ENCODE measurements around the gene STAMBP. TPM values are rescaled to one million over a fixed set of nuclear protein-coding genes. Genes with fewer than 3 reads are reported as not detected.

Gene STAMBP
- total RNA-seq, 2 experiments from 2014 or later = 76.9 to 87.1 TPM

DNA sequence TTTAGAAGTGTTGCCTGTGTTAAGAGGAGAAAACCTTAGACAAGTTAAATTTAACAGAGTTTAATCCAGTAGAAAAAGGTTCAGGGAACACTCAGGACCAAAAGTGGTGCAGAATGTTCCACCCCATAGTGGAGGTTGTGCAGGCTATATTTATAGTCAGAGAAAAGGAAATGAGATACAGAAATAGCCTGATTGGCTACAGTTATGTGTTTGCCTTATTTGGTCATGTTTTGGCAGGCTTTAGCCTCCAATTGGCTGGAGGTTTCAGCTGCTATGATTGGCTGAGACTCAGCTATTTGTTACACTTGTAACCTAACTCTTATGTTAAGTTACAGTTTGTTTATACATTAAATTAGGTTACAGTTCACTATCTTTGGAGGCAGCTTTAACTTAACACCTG, 4.2 kb downstream of the STAMBP start:
- peaks cover 42% of the 10 kb centered on the region for H3K4me1 Mint-ChIP-seq (ENCODE audit: low read depth)
- no peak overlapping the region for H3K4me3 Mint-ChIP-seq
- POLR2A ChIA-PET = interaction anchor here (0.8 kb wide), 1 partner anchor 20 kb away, joined by 3 read pairs; no protein-coding TSS in a partner anchor
- no peaks in the 10 kb centered on the region for H3K27me3 Mint-ChIP-seq
- CTCF ChIA-PET = interaction anchor here (0.6 to 2.4 kb wide), 3 partner anchors 10 to 80 kb away, joined by 3 to 18 read pairs (median 3); no protein-coding TSS in a partner anchor
- no peaks in the 10 kb centered on the region for H3K9me3 Mint-ChIP-seq
- ATAC-seq (no peak), DNase-seq (no peak)
- H3K27ac Mint-ChIP-seq = peak overlapping the region; percentile 73
- intact Hi-C loops (cut with micrococcal nuclease) = loop anchor here (5.0 kb wide), 1 partner anchor 154 kb away; no protein-coding TSS in a partner anchor
- no peak for TF ChIP-seq CTCF (IDR thresholded peaks at IDR 0.05)
- H3K36me3 Mint-ChIP-seq (ENCODE audit: low read depth) = peaks cover 48% of the 10 kb centered on the region

DNA sequence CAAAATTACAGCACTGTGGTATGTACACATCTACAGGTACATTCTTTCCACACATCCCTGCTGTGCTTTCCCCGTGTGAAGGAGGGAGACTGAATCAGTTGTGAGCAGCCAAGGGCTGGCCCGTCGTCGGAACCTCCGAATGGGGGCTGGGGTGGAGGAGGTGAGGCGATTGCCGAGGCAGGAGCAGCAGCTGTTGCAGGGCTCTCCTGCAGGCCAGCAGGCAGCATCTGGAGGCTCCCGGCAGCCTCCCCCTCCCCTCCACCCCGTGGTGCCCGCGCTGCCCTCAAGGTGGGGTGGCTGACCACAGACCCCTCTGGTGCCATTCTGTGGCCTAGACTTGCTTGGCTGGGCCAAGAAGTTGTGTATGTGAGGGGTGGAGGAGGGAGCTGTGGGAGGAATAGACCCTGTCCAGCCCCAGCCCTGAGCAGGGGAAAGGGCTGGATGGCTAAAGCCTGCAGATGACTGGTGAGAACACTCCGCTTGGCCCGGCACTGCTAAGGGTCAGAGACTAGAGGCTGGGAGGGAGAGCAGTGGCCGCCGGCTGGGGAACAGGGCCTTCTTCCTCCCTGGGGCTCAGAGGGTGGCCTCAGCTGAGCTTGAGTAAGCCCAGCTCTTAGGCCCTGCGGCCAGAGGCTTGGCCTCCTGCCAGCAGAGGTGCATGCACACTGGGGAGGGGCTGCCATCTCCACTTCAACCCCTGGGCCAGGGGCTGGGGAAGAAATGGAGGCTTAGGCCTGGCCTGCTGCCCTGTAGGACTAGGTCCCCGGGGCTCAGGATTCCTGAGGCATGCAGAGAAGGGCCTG, 7.6 kb downstream of the STAMBP start:
- intact Hi-C loops (cut with micrococcal nuclease) = no loop called here
- H3K36me3 Mint-ChIP-seq (ENCODE audit: low read depth) = peaks cover 41% of the 10 kb centered on the region
- ATAC-seq (no peak), DNase-seq (no peak)
- ChIA-PET CTCF (interaction anchor here (4.4 kb wide), 1 partner anchor 13 kb away, joined by 17 read pairs; no protein-coding TSS in a partner anchor), POLR2A (no interaction called here)
- no peaks in the 10 kb centered on the region for H3K9me3 Mint-ChIP-seq
- no peak overlapping the region for H3K4me3 Mint-ChIP-seq
- no peak for TF ChIP-seq CTCF (IDR thresholded peaks at IDR 0.05)
- no peaks in the 10 kb centered on the region for H3K27me3 Mint-ChIP-seq
- H3K4me1 Mint-ChIP-seq (ENCODE audit: low read depth) = peaks cover 28% of the 10 kb centered on the region
- H3K27ac Mint-ChIP-seq = no peak overlapping the region

DNA sequence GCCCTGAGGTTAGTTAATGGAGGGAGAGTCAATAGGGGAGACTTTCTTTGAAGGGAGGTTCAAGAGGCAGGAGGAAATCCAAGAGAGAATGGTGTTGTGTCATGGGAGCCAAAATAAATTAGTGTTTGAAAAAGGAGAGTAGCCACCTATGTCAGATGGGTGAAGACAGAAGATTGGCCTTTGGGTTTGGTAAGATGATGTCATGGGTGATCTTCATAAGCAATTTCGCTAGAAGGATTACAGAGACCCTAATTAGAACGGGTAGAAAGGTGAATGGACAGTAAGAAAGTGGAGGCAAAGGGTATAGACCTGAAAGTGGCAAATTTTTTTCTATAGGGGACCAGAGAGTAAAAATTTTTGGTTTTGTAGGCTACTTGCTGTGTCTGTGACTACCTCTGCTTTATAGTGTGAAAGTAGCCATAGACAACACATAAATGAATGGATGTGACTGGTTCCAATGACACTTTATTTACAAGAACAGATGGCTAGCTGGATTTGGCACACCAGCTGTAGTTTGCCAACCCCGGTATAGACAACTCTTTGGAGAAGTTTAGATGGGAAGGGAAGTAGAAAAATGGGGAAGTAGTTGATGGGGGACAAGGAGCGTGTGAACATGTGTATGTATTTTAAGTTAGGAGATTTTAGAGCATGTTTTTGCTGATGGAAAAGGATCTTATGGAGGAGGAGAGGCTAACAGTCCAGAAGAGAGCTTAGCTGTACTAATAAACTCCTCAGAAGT, 9.3 kb downstream of the STAMBP start:
- peak; percentile 17 for ATAC-seq
- TF ChIP-seq CTCF (IDR thresholded peaks at IDR 0.05) = no peak
- intact Hi-C loops (cut with micrococcal nuclease) = no loop called here
- POLR2A ChIA-PET = interaction anchor here (0.6 to 1.2 kb wide), 2 partner anchors 26 to 188 kb away, joined by 3 to 4 read pairs; no protein-coding TSS in a partner anchor
- Mint-ChIP-seq H3K27me3 (no peaks in the 10 kb centered on the region), H3K27ac (peak overlapping the region; percentile 2), H3K4me3 (no peak overlapping the region), H3K36me3 (ENCODE audit: low read depth) (peaks cover 32% of the 10 kb centered on the region), H3K4me1 (ENCODE audit: low read depth) (peaks cover 25% of the 10 kb centered on the region), H3K9me3 (no peaks in the 10 kb centered on the region)
- DNase-seq = no peak
- CTCF ChIA-PET = interaction anchor here (0.7 to 4.4 kb wide), 6 partner anchors 10 to 497 kb away, joined by 3 to 17 read pairs (median 4); partner anchors contain the start of gene STAMBP

- intact Hi-C loops (cut with micrococcal nuclease) = no loop called here
- no peak for ATAC-seq
- CTCF ChIA-PET = interaction anchor here (0.7 to 4.4 kb wide), 7 partner anchors 11 to 496 kb away, joined by 3 to 17 read pairs (median 4); partner anchors contain the start of gene STAMBP
Measured at GRCh38 chr2:73838889-73839534, 10.3 kb downstream of the STAMBP start.

More at GRCh38 chr2:73838889-73839534, 10.3 kb downstream of the STAMBP start:
- no peak for TF ChIP-seq CTCF (IDR thresholded peaks at IDR 0.05)
- Mint-ChIP-seq H3K4me3 (no peak overlapping the region), H3K27ac (no peak overlapping the region), H3K9me3 (no peaks in the 10 kb centered on the region), H3K4me1 (ENCODE audit: low read depth) (peaks cover 25% of the 10 kb centered on the region), H3K27me3 (no peaks in the 10 kb centered on the region), H3K36me3 (ENCODE audit: low read depth) (peaks cover 28% of the 10 kb centered on the region)
- no peak for DNase-seq
- POLR2A ChIA-PET = interaction anchor here (0.6 to 1.2 kb wide), 2 partner anchors 25 to 187 kb away, joined by 3 to 4 read pairs; no protein-coding TSS in a partner anchor
